ENCODE results near the gene GRB10.
"Not testable (repeated sequence)": the region's sequence is repeated elsewhere in the genome, so short reads cannot be mapped to it uniquely, and the experiment has no call there.

DNA sequence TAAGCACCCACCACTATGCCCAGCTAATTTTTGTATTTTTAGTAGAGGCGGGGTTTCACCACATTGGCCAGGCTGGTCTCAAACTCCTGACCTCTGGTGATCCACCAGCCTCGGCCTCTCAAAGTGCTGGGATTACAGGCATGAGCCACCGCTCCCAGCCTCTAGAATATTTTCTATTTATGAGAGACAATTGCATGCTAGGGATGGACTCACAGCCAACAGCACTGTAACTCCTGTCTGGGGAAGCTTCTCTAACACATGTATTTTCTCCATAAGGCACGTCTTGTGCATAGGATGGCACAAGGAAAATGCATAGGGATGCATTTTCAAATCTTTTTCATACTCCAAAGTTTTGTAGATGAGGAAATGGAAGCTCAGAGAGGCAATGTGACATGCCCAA, 237.1 kb downstream of the GRB10 start:
- TF ChIP-seq, protein P1, sequence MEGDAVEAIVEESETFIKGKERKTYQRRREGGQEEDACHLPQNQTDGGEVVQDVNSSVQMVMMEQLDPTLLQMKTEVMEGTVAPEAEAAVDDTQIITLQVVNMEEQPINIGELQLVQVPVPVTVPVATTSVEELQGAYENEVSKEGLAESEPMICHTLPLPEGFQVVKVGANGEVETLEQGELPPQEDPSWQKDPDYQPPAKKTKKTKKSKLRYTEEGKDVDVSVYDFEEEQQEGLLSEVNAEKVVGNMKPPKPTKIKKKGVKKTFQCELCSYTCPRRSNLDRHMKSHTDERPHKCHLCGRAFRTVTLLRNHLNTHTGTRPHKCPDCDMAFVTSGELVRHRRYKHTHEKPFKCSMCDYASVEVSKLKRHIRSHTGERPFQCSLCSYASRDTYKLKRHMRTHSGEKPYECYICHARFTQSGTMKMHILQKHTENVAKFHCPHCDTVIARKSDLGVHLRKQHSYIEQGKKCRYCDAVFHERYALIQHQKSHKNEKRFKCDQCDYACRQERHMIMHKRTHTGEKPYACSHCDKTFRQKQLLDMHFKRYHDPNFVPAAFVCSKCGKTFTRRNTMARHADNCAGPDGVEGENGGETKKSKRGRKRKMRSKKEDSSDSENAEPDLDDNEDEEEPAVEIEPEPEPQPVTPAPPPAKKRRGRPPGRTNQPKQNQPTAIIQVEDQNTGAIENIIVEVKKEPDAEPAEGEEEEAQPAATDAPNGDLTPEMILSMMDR (IDR thresholded peaks at IDR 0.05) = not testable (repeated sequence)
- not testable (repeated sequence) for TF ChIP-seq POLR2AphosphoS5 (IDR thresholded peaks at IDR 0.05)

All from breast epithelium (tissue), 3 donors.